HuH-7.5 (cell line): ENCODE results near the gene MMP15.
A peak's percentile ranks its signal among the peaks of the same experiment; 100 is the strongest.
"Not testable (repeated sequence)": the region's sequence is repeated elsewhere in the genome, so short reads cannot be mapped to it uniquely, and the experiment has no call there.

Source experiments
- DNase-seq: peaks from one replicate; pipeline ENCODE4 v3.0.0; 2011; ENCODE audit warnings: low spot score

The MMP15 gene

DNA sequence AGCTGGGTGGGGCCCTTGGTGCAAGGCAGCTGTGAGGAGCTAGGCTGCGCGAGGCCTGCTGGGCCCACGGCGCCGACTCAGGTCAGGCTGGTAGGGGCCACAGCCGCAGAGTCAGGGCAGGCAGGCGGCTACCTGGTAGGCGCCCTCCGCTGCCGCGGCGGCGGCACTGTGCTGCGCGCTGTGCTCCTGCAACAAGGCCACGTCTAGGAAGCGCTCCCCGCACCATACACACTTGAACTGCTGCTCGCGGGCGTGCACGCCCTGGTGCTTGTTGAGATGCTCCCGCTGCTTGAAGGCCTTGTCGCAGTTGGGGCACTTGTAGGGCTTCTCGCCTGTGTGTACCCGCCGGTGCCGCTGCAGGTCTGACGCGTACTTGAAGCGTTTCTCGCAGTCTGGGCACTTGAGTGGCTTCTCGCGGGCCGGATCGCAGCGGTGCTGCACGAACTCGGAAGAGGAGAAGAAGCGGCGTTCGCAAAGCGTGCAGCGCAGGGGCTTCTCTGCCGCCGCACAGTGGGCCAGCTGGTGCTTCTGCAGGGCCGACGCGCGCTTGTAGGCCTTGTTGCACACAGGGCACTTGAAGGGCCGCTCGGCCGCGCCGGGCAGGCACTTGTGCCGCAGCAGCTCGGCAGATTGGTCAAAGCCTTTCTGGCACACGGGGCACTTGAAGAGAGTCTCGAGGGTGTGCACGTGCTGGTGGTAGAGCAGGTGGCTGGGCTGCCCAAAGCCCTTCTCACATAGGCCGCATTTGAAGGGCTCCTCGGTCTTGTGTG lies 29.0 kb upstream of the MMP15 start:
- DNase-seq: no peak

DNA sequence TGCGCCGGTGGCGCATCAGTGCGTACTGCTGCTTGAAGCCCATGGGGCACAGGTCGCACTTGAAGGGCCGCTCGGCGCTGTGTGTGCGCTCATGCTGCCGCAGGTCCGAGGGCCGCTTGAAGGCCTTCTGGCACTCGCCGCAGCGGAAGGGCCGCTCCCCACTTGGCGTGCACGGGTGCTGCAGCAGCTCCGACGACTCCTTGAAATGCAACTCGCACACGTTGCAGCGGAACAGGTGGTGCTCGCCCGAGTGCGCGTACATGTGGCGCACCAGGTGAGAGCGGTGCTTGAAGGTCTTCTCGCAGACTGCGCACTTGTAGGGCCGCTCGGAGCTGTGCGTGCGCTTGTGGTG lies 28.4 kb upstream of the MMP15 start:
- DNase-seq: no peak

DNA sequence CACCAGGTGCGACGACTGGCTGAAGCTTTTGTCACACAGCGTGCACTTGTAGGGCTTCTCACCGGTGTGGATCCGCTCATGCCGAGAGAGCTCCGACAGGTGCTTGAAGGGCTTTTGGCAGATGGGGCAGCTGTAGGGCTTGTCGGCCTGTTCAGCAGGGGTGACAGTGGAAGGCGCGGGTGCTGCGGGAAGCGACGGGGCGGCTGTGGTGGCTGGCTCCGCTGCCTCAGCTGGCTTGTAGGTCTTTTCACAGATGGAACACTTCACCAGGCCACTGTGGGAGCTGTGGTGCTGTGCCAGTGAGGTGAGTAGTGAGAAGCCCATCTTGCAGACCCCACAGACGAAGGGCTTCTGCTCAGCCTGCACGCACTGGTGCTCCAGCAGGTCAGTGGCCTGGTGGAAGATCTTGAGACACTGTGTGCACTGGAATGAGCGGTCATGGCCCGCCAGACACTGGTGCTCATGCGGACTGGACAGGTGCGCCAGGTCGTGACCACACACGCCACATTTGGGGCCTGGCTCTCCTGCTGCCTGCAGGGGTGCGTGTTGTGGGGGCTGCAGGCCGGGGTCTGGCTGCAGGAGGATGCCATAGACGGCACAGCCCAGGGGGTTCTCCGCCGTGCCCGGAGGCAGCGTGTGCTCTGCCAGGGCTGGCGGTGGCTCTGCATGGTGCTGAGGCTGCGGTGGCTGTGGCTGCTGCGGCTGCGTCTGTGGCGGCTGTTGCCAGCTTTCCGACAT lies 27.9 kb upstream of the MMP15 start:
- DNase-seq: no peak

DNA sequence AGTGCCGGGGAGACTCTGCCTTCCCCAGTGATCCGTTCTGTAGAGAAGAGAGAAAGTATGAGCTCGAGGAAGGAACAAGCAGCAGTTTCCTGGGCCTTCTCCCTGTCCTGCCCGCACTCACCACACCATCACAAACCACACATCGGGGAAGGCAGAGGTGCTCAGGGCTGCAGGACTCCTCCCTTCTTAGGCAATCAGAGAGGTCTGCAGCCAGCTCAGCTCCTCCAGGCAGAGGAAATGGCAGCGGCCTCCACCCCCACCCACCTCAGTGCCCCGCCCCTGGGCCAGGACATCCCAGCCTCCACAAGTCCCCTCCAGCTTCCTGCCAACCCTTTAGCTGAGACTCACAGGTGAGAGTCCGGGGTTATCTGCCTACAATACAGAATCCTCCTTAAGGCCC lies 27.1 kb upstream of the MMP15 start:
- DNase-seq: no peak

DNA sequence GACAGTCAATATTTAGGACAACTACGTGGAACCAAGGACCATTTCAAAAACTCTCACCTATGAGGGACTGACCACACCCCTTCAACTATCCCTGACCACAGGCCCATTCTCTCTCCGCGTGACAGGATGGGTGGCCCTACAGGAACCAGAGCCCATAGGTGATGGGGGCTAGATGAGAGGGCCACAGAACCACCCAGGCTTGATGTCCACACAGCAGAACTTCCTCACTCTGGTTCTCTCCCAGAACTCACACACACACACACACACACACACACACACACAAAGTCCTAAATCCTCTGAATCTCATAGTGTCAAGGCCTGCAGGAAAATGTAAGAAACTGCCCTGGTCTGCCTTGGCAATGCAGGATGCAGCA lies 26.6 kb upstream of the MMP15 start:
- no peak for DNase-seq

DNA sequence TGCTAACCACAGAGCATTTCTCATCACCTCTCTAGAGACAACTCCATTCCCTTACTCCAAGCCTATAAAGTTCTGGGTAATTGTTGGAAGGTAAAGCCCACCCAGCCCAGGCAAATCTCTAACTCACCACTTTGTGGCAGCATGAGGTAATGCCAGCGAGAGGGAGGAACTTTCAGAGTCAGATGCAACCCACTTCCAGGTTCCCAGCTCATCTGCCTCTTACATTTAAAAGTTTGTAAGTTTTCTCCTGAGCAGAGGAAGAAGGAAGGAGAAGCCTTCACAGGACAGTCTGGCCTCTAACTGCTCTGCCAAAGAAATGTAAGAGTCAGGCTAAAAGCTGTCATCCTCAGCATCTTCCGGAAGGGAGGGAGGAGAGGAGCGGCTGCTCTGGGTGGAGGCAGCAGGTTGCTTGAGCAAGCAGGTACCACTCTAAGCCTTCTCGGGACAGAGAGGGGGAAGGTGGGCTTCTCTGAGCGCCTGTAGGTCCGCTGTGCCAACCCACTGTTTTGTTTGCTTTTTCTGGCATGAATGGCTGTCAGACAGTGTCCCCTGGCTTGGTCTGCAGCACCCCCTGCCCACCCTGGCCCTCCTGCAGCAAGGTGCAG lies 26.1 kb upstream of the MMP15 start:
- no peak for DNase-seq

DNA sequence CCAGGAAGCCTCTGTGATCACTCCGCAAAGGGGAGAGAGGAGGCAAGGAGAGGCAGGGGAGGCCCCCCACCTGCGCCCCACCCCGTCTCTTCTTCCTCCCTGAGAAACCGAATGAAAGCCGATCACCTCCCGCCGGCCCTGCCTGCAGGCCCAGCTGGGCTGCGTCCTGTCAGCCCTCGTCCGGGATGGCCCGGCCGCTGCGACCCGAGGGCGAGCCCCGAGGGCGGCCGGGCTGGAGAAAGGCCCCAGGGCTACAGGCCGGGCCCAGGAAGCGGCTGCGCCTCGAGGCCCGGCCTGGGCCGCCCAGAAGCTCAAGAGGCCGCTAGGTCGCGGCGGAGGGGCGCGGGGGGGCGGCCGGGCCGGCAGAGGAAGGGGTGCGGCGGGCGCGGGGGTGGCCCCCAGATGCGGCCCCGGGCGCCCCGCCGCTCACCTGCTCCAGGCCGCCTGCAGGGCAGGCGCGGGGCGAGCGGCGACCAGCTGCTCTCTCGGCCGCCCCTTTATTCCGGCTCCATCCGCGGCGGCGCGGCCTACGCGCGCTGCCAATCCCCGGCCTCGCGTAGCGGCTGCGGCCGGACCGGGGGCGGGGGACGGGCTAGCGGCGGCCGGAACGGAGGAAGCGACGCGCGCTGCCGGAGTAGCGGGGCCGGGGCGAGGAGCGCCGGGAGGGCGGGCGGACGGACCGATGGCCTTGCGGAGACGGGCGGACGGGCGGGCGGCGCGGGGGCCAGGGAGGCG lies 25.4 kb upstream of the MMP15 start, which contains the start of gene ZNF319:
Gene ZNF319, minus strand, starts transcription at position 702 of the 735 bp plus-strand sequence. CDS start 2,407 bp downstream, outside the sequence.
- DNase-seq: peak; percentile 64

DNA sequence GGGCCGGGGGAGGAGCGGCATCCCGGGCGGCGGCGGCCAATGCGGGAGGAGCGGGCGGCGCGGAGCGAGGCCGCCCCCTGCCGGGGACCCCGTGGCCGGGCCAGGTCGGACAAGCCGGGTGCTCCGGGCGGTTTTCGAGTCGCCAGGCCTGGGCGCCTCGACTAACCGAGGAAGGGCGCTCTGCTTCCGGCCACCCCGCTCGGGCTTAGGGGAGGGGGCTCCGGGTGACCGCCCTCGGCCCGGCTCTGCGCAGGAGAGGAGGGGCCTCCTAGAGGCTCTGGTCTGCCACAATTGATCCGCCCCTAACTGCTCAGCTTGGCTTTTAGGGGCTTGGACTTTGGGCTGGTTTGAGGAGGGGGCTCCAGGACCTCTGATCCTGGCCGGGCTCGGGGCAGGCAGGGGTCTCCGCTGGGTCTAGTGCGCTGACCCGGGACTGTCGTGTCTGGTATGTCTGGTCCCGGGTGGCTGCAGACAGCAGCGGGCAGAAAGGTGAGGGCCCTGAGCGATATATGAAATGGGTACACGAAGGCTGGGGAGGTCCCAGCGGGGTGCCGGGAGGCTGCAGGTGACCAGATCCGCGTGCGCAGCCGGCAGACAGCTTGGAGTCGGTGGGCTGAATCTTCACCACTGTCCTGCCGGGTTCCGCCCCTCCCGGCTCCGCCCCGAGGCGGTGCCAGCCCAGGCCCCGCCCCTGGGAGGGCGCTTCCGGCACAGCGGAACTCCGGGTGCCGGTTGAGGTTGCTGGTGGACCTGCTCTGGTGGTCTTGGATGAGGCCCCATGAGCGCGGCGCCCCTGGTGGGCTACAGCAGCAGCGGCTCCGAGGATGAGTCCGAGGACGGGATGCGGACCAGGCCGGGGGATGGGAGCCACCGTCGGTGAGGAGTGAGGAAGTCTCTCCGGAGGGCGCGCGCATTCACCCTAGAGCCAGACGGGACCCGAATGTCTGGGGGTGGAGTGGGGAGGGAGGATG lies 24.6 kb upstream of the MMP15 start, which contains the start of gene USB1:
Gene USB1, plus strand, starts transcription at position 702 of the 971 bp plus-strand sequence. Its CDS starts 77 bp downstream, at position 779.
- DNase-seq: peak; percentile 93

DNA sequence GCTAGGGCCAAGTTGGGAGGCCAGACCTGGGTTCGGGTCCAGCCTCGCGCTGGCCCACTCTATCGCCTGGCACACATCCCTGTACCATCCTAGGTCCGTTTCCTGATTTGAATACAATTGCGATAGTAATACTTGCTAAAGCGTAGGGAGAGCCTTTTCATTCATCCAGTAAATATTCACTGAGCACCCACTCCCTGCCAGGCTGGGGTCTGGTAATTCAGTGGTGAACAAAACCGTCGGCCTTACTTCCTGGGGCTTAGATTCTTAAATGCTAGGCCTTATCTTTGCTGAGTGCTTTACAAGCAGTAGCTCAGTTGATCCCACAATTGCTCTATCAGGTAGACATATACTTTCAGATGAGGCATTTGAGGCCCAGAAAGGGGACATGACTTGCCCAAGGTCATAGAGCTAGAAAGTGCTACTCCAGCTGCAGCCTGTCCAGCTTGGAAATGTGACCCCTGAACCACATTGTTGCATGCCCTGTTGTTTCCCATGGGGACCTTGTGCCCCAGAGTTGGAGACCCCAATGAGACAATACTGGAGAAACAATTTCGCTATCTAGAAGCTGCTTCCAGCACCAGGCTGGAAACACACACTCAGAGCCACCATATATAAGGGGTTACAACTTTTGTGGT lies 23.7 kb upstream of the MMP15 start:
- no peak for DNase-seq

DNA sequence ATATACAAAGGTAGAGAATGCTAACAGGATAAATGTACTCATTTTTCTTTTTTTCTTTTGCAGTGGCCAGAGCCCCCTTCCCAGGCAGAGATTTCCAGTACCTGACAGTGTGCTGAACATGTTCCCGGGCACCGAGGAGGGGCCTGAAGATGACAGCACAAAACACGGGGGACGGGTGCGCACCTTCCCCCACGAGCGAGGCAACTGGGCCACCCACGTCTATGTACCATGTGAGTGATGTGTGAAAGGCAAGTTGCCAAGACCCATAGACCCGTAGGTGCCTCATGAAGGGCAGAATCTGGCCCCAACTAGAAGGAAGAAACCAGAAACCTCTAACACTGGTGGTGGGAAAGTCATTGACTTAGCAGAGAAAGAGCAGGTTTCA lies 23.1 kb upstream of the MMP15 start:
- no peak for DNase-seq

DNA sequence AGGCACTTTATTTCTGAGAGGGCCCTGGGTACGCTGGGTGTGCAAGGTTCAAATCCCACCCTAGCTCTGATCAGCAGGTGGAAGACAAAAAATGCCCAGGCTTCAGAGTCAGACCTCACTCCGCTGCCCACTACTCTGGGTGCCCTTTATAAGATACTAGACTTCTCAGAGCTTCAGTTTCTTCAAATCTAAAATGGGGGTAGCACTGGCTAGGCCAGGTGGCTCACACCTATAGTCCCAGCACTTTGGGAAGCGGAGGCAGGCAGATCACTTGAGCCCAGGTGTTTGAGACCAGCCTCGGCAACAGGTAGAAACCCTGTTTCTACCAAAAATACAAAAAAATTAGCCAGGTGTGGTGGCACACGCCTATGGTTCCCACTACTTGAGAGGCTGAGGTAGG lies 22.6 kb upstream of the MMP15 start:
- no peak for DNase-seq

DNA sequence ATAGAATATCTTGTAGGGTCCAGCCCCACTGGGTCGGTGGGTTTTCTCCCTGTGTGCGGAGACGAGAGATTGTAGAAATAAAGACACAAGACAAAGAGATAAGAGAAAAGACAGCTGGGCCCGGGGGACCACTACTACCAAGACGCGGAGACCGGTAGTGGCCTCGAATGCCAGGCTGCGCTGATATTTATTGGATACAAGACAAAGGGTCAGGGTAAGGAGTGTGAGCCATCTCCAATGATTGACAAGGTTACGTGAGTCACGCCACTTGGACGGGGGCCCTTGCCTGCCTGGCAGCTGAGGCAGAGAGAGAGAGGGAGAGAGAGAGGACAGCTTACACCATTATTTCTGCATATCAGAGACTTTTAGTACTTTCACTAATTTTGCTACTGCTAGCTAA lies 20.8 kb upstream of the MMP15 start:
- DNase-seq: not testable (repeated sequence)

DNA sequence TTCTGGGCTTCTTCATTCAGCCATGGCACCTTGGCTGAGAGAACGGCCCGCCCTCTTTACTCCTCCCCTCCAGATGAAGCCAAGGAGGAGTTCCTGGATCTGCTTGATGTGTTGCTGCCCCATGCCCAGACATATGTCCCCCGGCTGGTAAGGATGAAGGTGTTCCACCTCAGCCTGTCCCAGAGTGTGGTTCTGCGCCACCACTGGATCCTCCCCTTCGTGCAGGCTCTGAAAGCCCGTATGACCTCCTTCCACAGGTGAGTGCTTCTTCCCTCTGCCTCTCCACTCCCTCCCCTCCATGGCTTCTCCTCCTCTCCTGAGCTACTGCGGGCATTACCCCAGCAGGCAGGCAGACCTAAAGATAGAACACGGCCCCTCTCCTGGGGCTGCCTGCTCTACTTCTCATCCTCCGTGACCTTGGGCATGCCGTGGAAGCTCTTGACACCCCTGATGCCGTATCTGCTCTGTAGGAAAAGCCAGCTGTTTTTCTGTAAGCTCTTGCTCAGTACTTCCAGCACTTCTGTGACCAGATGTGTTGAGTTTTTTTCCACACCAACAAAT lies 15.6 kb upstream of the MMP15 start:
- DNase-seq: no peak

DNA sequence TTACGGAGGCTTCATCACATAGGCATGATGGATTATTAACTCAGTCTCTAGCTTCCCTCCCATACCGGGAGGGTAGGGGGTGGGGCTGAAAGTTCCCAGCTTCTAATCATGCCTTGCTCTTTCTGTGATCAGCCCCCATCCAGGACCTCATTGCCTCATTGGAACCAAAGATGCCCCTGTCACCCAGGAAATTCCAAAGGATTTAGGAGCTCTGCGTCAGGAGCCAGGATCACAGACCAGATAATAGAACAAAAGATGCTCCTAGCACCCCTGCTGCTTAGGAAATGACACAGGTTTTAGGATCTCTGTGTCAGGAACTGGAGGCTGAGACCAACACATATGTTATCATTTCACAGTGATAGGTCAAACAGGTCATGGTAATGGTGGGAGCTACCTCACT lies 14.7 kb upstream of the MMP15 start:
- DNase-seq: no peak

DNA sequence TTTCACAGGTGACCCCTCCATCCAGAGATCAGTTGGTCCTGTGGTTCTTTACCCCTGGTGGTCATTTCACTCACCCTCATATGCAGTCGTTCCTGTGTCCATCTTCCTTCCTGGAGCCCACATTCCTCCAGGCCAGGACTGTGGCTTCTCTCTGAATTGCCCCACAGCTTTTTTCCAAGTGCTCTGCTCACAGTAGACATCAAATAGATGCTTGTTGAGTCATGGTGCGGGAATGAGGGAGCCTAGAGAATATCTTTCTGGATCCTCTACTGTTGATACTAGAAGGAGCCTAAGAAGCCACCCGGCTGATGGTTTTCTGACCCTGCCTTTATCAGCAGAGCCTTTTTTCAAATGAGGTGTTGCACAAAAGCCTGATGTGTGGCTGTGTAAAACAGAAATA lies 13.9 kb upstream of the MMP15 start:
- DNase-seq: no peak

DNA sequence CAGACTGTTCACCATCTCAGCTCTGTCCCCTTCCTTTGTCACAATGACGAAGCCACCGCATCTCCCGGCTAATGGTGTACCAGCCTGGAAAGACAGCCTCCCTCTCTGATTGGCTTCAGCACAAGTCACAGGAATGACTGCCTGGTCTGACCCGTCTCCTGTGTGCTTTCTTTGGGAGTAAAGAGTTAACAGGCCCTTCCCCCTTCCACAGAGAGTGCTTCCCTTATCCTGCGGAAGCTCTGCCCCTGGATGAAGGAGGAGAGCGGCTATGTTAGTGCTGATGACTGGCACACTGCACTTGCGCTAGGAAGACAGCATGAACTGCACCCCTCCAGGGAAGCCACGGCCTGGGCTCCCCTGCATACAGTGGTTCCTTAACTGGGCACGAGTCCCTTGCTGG lies 13.1 kb upstream of the MMP15 start:
- DNase-seq: no peak

DNA sequence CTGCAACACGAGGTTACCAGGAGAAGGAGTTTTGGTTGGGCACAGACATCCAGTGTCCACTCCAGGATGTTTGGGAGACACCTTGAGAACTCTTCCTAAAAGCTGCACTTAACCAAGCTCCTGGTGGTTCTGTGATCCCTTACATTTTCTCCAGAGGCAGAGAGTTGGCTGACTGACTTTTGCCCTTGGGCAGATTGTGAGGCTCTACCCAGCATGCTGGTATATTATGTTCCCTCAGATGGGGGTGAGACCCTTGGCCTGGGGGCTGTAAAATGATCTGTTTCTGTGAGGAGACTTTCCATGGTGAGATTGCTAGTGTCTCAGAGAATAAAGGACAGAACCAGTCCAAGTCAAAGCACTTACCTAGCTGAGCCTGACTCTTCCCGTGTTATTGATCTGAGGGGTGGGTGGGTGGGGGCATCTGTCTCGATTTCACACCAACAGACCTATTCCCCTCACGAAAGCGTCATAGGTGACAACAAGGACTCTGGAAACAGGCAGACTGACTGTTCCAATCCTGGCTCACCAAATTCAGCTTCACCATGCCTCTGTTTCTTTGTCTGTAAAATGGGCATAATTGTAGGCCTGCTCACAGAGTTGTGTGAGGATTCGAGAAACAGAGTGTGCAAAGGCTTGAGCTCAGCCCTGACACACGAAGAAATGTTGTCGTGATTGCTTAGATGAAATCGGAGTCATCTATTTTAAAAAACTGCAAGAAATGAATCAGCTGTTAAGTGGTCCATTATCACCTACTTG lies 12.2 kb upstream of the MMP15 start:
- no peak for DNase-seq

DNA sequence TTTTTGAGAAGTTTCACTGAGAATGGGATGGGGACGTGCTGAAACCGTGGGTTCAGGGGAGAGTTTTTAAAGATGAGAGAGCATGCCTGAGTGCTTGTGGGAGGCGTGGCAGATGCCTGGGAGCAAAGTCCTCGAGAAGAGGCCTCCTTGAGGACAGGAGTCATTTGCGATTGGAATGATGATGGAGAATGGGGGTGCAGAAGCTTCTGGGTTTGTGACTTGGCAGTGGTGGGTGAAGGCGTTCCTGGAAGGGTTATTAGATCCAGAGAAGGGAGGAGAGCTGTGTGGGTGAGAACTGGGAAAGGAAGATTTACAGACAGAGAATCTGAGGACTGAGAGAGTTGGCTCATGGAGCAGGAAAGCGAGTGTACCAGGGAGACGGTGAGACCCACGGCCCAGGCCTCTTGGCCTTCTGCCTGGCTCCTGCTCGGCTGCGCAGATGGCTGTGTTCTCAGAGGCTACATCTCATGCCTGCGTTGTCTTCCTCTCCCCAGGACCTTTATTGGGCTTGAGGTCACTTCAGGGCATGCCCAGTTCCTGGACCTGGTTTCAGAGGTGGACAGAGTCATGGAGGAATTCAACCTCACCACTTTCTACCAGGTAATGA lies 8.6 kb upstream of the MMP15 start:
- no peak for DNase-seq

DNA sequence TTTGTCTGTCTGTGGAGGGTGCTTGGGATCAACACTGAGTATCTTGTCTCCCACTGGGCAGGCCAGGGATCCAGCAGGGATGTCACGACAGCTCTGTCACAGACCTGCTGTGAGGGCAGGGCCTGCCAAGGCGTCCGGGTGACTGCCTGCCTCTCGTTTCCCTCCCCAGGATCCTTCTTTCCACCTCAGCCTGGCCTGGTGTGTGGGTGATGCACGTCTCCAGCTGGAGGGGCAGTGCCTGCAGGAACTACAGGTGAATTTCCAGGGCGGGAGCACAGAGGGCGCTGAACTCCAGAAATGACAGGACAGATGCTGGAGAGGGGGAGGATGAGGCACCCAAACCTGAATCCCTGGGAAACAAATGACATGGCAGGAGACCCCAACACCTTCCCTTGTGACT lies 6.8 kb upstream of the MMP15 start:
- no peak for DNase-seq
